Astrocyte (in vitro differentiated cells and primary cell): ENCODE results near the gene CYB5R2. TPM values are rescaled to one million over a fixed set of nuclear protein-coding genes. Genes with fewer than 3 reads are reported as not detected.
A peak's percentile ranks its signal among the peaks of the same experiment; 100 is the strongest.

Experiments
- DNase-seq: peaks from one replicate; pipeline ENCODE4 v3.0.0-alpha.2; 2010; ENCODE audit warnings: low read depth
- FAIRE-seq: peaks from 2 replicates; lab custom pipeline; 2011; peaks lifted over from hg19 to GRCh38; lab: Jason Lieb, UNC
- H2AFZ ChIP-seq: 2 replicates; pipeline ENCODE4 v1.6.0; 2012; ENCODE audit warnings: low read depth, low read length, inconsistent platforms
- H3K27ac ChIP-seq: 2 replicates; pipeline ENCODE4 v1.5.1; 2011; ENCODE audit warnings: low read depth, low read length, inconsistent platforms
- H3K27me3 ChIP-seq: 2 replicates; pipeline ENCODE4 v1.6.0; 2011; ENCODE audit warnings: low read length, inconsistent platforms; ENCODE audit not compliant: insufficient read depth
- H3K36me3 ChIP-seq: 2 replicates; pipeline ENCODE4 v1.5.1; 2011; ENCODE audit warnings: low read length, inconsistent platforms; ENCODE audit not compliant: insufficient read depth
- H3K4me1 ChIP-seq: 2 replicates; pipeline ENCODE4 v1.5.1; 2011; ENCODE audit warnings: low read length, inconsistent platforms; ENCODE audit not compliant: insufficient read depth
- H3K4me2 ChIP-seq: 2 replicates; pipeline ENCODE4 v1.6.0; 2012; ENCODE audit warnings: low read length, inconsistent platforms
- H3K4me3 ChIP-seq: 2 replicates; pipeline ENCODE4 v1.5.1; 2011; ENCODE audit warnings: low read depth, mild to moderate bottlenecking, low read length, inconsistent platforms; ENCODE audit not compliant: insufficient read depth
- H3K79me2 ChIP-seq: 2 replicates; pipeline ENCODE4 v1.6.0; 2012; ENCODE audit warnings: mild to moderate bottlenecking, low read length, inconsistent platforms; ENCODE audit not compliant: insufficient read depth
- H3K9ac ChIP-seq: 2 replicates; pipeline ENCODE4 v1.6.0; 2012; ENCODE audit warnings: mild to moderate bottlenecking, low read length, inconsistent platforms
- H3K9me3 ChIP-seq: 2 replicates; pipeline ENCODE4 v1.5.1; 2012; ENCODE audit warnings: low read depth, mild to moderate bottlenecking, low read length, inconsistent platforms; ENCODE audit not compliant: insufficient read depth
- H4K20me1 ChIP-seq: 2 replicates; pipeline ENCODE4 v1.6.0; 2012; ENCODE audit warnings: low read length, inconsistent platforms; ENCODE audit not compliant: insufficient read depth
- H3K27ac Mint-ChIP-seq: one replicate; pipeline ENCODE4 v1.8.0; 2021; ENCODE audit warnings: mild to moderate bottlenecking, mixed read lengths; ENCODE audit not compliant: unreplicated experiment
- H3K27me3 Mint-ChIP-seq: one replicate; pipeline ENCODE4 v1.8.0; 2021; ENCODE audit warnings: low read depth, mixed read lengths; ENCODE audit not compliant: unreplicated experiment
- H3K36me3 Mint-ChIP-seq: one replicate; pipeline ENCODE4 v1.8.0; 2021; ENCODE audit warnings: low read depth, mixed read lengths; ENCODE audit not compliant: unreplicated experiment
- H3K4me1 Mint-ChIP-seq: one replicate; pipeline ENCODE4 v1.8.0; 2021; ENCODE audit warnings: low read depth, mixed read lengths; ENCODE audit not compliant: unreplicated experiment
- H3K4me3 Mint-ChIP-seq: one replicate; pipeline ENCODE4 v1.8.0; 2021; ENCODE audit warnings: mild to moderate bottlenecking, moderate library complexity, mixed read lengths; ENCODE audit not compliant: unreplicated experiment
- H3K9me3 Mint-ChIP-seq: one replicate; pipeline ENCODE4 v1.8.0; 2021; ENCODE audit warnings: mild to moderate bottlenecking, mixed read lengths; ENCODE audit not compliant: unreplicated experiment
- CTCF ChIP-seq: IDR thresholded peaks from 2 replicates; pipeline ENCODE4 v1.5.1; 2011; ENCODE audit warnings: low read depth, mild to moderate bottlenecking, inconsistent platforms, low read length, moderate library complexity; ENCODE audit not compliant: insufficient read depth
- EZH2 ChIP-seq: IDR thresholded peaks from 2 replicates; pipeline ENCODE4 v1.6.1; 2012; ENCODE audit warnings: mild to moderate bottlenecking, low read length, inconsistent platforms; ENCODE audit not compliant: insufficient read depth
- total RNA-seq: library from RNA; stranded (reverse); gene quantifications from 2 replicates; pipeline ENCODE4 v1.2.1, GENCODE V29; 2021

Gene CYB5R2
- total RNA-seq, 1 donor from 2014 or later, result 11.9 TPM

DNA sequence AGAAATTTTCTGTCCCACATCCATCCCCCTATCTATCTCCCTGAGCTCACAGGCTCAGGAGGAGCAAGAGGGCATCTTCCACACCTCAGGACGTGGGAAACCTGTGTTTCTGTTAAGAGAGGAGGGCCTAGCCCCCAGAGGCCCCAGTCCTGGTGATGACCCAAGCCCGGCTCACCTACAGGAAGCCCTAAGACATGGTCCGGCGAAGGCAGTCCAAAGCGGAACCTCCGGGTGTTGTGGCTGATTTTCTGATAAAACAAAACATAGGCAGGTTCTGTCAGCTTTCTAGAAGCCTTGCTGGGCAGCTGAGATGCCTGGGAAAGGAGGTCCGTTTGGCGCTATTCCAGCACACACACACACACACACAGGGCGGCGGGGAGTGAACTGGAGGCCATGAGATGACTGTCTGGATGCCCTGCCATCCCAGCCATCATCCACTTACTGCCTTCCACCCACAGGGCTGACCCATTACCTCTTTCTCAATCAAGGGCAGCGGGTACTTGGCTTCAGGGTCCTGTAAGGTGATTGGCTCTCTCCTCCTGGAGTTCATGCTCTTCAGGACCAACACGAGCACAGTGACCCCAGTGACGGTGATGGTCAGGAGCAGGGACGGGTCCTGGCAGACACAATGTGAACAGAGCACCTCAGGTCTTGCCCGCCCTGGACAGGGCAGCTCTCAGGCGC lies 882 bp downstream of the CYB5R2 start:
- Mint-ChIP-seq H3K4me1 (peaks cover 12% of the 10 kb centered on the region), H3K4me3 (no peak overlapping the region), H3K27ac (no peak overlapping the region), H3K27me3 (peaks cover 14% of the 10 kb centered on the region), H3K9me3 (no peaks in the 10 kb centered on the region), H3K36me3 (peaks cover 8% of the 10 kb centered on the region)
- Histone ChIP-seq H3K36me3 (no peaks in the 10 kb centered on the region), H3K4me3 (no peak overlapping the region), H2AFZ (no peak overlapping the region), H3K4me2 (peak overlapping the region; percentile 81), H3K4me1 (peaks cover 8% of the 10 kb centered on the region), H3K79me2 (no peaks in the 10 kb centered on the region), H4K20me1 (no peaks in the 10 kb centered on the region), H3K9ac (no peak overlapping the region), H3K27me3 (no peaks in the 10 kb centered on the region), H3K9me3 (no peaks in the 10 kb centered on the region), H3K27ac (no peak overlapping the region)
- DNase-seq (no peak), FAIRE-seq (no peak)
- TF ChIP-seq CTCF (no peak), EZH2 (no peak)

DNA sequence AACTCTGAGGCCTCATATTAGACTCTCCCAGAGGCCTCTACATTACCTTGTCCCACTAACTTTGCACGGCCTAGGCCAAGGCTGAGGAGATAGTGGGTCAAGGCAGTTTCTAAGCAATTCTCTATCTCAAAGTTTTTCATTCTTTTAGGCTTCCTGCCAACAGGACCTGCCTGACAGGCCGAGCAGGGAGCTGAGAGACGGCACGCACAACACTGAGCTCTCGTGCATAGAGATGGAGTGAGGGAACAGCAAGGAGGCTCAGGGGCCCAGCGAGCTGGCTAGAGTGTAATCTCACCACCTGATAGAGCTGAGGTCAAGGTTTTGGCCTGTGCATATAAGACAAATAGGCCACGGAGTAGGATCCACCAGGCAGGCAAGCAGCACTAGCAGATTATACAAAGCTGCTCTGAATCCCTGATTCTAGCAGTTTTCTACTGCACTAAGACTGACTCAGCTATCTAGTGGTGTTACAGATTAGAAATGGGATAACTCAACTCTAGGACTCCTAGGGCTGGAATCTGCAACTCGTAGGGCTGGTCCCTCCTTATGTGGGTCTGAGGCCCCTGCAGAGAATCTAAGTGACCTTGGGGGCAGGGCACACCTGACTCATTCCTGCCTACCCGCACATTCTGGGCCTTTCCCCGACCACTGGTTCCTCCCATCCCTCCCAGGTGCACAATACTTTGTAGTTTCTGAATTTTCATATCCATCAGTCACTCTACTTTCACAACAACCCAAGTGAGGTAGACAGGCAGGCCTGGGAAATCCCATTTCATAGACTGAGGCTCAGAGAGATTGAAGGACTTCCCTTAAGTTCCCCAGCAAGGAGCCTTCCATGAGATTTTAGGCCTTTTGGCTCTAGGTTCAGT lies 1.7 kb downstream of the CYB5R2 start:
- H3K9me3 Mint-ChIP-seq, result no peaks in the 10 kb centered on the region
- peaks cover 8% of the 10 kb centered on the region for H3K36me3 Mint-ChIP-seq
- TF ChIP-seq CTCF (no peak), EZH2 (no peak)
- Histone ChIP-seq H4K20me1 (no peaks in the 10 kb centered on the region), H3K4me3 (no peak overlapping the region), H3K9ac (no peak overlapping the region), H2AFZ (no peak overlapping the region), H3K27me3 (no peaks in the 10 kb centered on the region), H3K4me2 (no peak overlapping the region), H3K36me3 (no peaks in the 10 kb centered on the region), H3K79me2 (no peaks in the 10 kb centered on the region), H3K4me1 (peaks cover 6% of the 10 kb centered on the region), H3K27ac (no peak overlapping the region), H3K9me3 (no peaks in the 10 kb centered on the region)
- H3K27ac Mint-ChIP-seq, result no peak overlapping the region
- no peak for FAIRE-seq
- H3K4me3 Mint-ChIP-seq, result no peak overlapping the region
- no peak for DNase-seq
- peaks cover 12% of the 10 kb centered on the region for H3K4me1 Mint-ChIP-seq
- H3K27me3 Mint-ChIP-seq, result peaks cover 14% of the 10 kb centered on the region

GRCh38 chr11:7670641-7671040 lies 2.7 kb downstream of the CYB5R2 start:
- H3K9ac ChIP-seq, result no peak overlapping the region
- no peaks in the 10 kb centered on the region for H4K20me1 ChIP-seq
- no peak overlapping the region for H2AFZ ChIP-seq
- DNase-seq (no peak), FAIRE-seq (no peak)
- H3K4me3 Mint-ChIP-seq, result no peak overlapping the region
- no peak overlapping the region for H3K27ac ChIP-seq
- H3K36me3 Mint-ChIP-seq, result peaks cover 8% of the 10 kb centered on the region
- H3K79me2 ChIP-seq, result no peaks in the 10 kb centered on the region
- H3K4me1 ChIP-seq, result peaks cover 6% of the 10 kb centered on the region
- H3K36me3 ChIP-seq, result no peaks in the 10 kb centered on the region
- H3K27me3 ChIP-seq, result no peaks in the 10 kb centered on the region
- no peak overlapping the region for H3K27ac Mint-ChIP-seq
- TF ChIP-seq EZH2 (no peak), CTCF (no peak)
- no peak overlapping the region for H3K4me3 ChIP-seq
- no peak overlapping the region for H3K4me2 ChIP-seq
- no peaks in the 10 kb centered on the region for H3K9me3 Mint-ChIP-seq
- H3K9me3 ChIP-seq, result no peaks in the 10 kb centered on the region
- peaks cover 12% of the 10 kb centered on the region for H3K4me1 Mint-ChIP-seq
- H3K27me3 Mint-ChIP-seq, result peaks cover 14% of the 10 kb centered on the region
